Fibroblast of the aortic adventitia (primary cell): ENCODE data around the gene CLEC10A. TPM values are rescaled to one million over a fixed set of nuclear protein-coding genes. Genes with fewer than 3 reads are reported as not detected.

Experiments
- DNase-seq: peaks from one replicate; pipeline ENCODE4 v3.0.0-alpha.2; 2010; ENCODE audit warnings: low read depth
- H3K4me3 ChIP-seq: 2 replicates; pipeline ENCODE4 v1.5.1; 2011; ENCODE audit warnings: low read depth, mild to moderate bottlenecking, control low read depth, low read length, moderate library complexity
- CTCF ChIP-seq: IDR thresholded peaks from 2 replicates; pipeline ENCODE4 v1.5.1; 2011; ENCODE audit warnings: mild to moderate bottlenecking, low read length, control low read depth, inconsistent platforms; ENCODE audit not compliant: insufficient read depth
- total RNA-seq: library from RNA; depleted of rRNA; stranded (reverse); fragments of >200 nt; gene quantifications from 2 replicates; pipeline ENCODE4 v1.2.3, GENCODE V29; 2012; ENCODE audit warnings: low replicate concordance

Gene CLEC10A
- total RNA-seq, 1 donor = not detected

DNA sequence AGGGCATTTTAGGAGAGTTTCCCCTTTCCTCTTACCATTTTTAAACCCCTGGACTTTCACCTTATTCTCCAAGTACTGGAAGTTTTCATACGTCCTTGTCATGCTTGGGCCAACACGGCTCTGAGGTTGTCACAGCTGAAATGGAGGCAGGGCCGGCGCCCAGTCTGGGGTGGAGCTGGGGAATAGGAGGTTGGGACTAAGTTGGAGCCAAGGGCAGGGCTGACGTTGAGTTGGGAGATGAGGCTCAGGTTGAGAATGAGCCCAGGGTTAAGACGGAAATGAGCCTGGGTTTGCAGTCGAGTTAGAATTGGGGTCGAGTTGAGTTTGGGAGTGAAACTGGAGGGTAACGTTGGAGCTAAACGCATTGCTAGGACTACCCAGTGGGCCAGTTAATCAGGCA is 1.3 kb downstream of the CLEC10A start:
- TF ChIP-seq CTCF = no peak
- DNase-seq = no peak
- H3K4me3 ChIP-seq = no peak overlapping the region

DNA sequence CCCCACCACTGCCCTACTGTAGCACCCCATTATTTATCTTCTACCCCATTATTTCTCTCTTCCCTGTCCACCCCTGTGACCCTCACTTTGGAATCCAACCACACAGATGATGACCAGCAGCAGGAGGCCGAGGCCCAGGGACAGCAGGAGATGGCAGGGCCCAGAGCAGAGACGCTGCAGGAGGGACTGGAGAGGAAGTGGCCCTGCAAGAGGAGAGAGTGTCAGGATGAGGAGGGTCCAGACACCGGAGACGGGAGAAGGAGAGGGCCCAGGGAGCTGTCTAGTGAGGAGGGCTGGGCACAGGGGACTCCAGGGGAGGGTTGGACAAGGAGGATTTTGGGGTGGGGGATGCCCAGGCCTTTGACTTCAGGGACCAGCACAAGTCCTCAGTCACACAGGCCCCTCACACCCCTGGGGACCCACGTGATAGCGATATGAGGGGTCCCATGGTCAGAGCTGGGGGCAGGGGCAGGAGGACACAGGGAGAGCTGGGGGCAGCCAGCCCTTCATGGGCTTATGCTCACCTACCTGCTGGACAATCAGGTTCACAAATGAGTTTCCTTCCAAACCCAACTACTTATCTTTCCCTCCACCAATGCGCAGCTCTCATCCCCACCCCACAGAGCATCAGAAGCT is 2.0 kb downstream of the CLEC10A start:
- no peak for TF ChIP-seq CTCF
- H3K4me3 ChIP-seq = no peak overlapping the region

DNA sequence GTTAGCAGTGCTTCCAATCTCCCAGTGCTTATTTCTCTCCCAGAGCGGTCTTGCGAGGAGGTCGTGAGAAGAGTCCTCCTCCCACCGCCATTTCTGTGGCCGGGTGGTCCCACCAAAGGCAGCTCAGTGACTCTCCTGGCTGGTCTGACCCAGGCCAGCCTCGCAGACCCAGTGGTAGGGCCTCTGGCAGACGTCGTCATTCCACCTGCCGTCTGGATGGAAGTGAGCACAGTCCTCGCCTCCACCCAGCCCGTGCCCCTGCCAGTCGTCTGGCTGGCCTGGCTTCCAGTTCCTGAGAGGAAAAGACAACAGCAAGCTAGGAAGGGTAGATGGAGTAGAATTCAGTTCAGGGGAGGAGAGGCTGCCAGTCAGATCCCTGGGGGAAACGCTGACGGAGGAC is 5.1 kb downstream of the CLEC10A start:
- no peak for DNase-seq
- H3K4me3 ChIP-seq = no peak overlapping the region
- TF ChIP-seq CTCF = no peak

More for the DNA sequence above, 2.0 kb downstream of the CLEC10A start:
- no peak for DNase-seq

DNA sequence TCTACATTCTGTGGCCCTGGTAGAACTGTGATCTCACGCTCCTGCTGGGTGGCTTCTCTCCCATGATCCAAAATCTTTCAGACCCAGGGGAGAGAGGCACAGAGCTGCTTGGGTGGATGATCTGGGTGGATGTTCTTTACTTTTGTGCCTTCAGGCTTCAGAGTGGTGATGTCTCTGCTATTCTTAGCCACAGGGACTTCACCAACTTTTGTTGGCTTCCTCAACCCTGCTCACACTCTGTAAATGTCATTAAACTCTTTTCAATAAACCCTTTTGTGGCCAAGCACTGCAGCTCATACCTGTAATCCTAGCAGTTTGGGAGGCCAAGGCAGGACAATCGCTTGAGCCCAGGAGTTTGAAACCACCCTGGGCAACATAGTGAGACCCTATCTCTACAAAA is 7.6 kb downstream of the CLEC10A start:
- no peak overlapping the region for H3K4me3 ChIP-seq
- DNase-seq = no peak
- no peak for TF ChIP-seq CTCF

GRCh38 chr17:7070712-7071111 is 9.3 kb downstream of the CLEC10A start:
- H3K4me3 ChIP-seq = no peak overlapping the region
- no peak for TF ChIP-seq CTCF
- no peak for DNase-seq

GRCh38 chr17:7068268-7068667 is 11.8 kb downstream of the CLEC10A start:
- TF ChIP-seq CTCF = no peak
- DNase-seq = no peak
- H3K4me3 ChIP-seq = no peak overlapping the region

GRCh38 chr17:7067198-7067597 is 12.9 kb downstream of the CLEC10A start:
- H3K4me3 ChIP-seq = no peak overlapping the region
- no peak for DNase-seq
- TF ChIP-seq CTCF = no peak
